HepG2 (cell line): Measurements from ENCODE around the gene RNASE1. TPM values are rescaled to one million over a fixed set of nuclear protein-coding genes. Genes with fewer than 3 reads are reported as not detected.

Experiments
- ATAC-seq: fragments of 200-7000 bp; cut with Tn5 transposase; 3 replicates; pipeline ENCODE4 v1.9.1; 2020; ENCODE audit warnings: mild to moderate bottlenecking, moderate library complexity
- BruUV-seq: library from RNA; stranded (reverse); fragments of 400-500 nt; replicated peaks from 2 replicates; lab custom pipeline; 2021; lab: Mats Ljungman, UMichigan
- CTCF ChIA-PET: fragments of 300-600 bp; formaldehyde crosslinking; extraction: SDS; loops from one replicate; lab custom pipeline; 2021; ENCODE audit warnings: low total read pairs, inconsistent platforms, low intra/inter-chr PET ratio; lab: Yijun Ruan, JAX
- POLR2A ChIA-PET: fragments of 350-600 bp; sonication (Branson Sonifier 250); formaldehyde crosslinking; loops from one replicate; lab custom pipeline; 2020; ENCODE audit warnings: antibody characterized with exemption, inconsistent platforms; lab: Yijun Ruan, JAX
- DNase-seq: peaks from one replicate; pipeline ENCODE4 v3.0.0-alpha.2; 2015; ENCODE audit warnings: low spot score
- FAIRE-seq: peaks from 3 replicates; lab custom pipeline; 2011; peaks lifted over from hg19 to GRCh38; lab: Jason Lieb, UNC
- H2AFZ ChIP-seq: one replicate; pipeline ENCODE4 v1.6.1; 2011; ENCODE audit warnings: low read length, inconsistent platforms
- H3K27ac ChIP-seq: fragments of 300-600 bp; 3 replicates; pipeline ENCODE4 v1.8.0; 2011; ENCODE audit warnings: mixed run types, mild to moderate bottlenecking, mixed read lengths, low read length, inconsistent platforms; ENCODE audit not compliant: insufficient read depth; ENCODE audit errors: extremely low read length
- H3K27me3 ChIP-seq, 2 experiments: fragments of 200-600 bp in 1 of 2; 2 replicates in 1 of 2; 3 replicates in 1 of 2; pipeline versions ENCODE4 v1.6.0 to v1.8.0; 2011; ENCODE audit warnings: low read length in 2 of 2, mild to moderate bottlenecking in 2 of 2, moderate library complexity in 2 of 2, inconsistent platforms in 1 of 2; ENCODE audit not compliant: insufficient read depth in 2 of 2, control insufficient read depth in 1 of 2
- H3K36me3 ChIP-seq, 2 experiments: fragments of 200-600 bp in 1 of 2; replicated peaks in 1 of 2; 2 replicates in 1 of 2; 3 replicates in 1 of 2; pipeline versions ENCODE4 v1.5.1 to v1.8.0; 2011; ENCODE audit warnings: low read length in 2 of 2, inconsistent platforms in 1 of 2; ENCODE audit not compliant: insufficient read depth in 2 of 2, control insufficient read depth in 1 of 2
- H3K4me1 ChIP-seq: 2 replicates; pipeline ENCODE4 v1.5.1; 2012; ENCODE audit warnings: low read length, inconsistent platforms; ENCODE audit not compliant: insufficient read depth
- H3K4me2 ChIP-seq: 2 replicates; pipeline ENCODE4 v1.6.0; 2011; ENCODE audit warnings: low read depth, low read length, inconsistent platforms
- H3K4me3 ChIP-seq, 3 experiments: fragments of 200-600 bp in 1 of 3; sonication (generic), shearing (Covaris generic) in 1 of 3; replicated peaks in 1 of 3; 2 replicates each; pipeline ENCODE4 v1.5.1; 2011 to 2016; ENCODE audit warnings: low read length in 3 of 3, inconsistent platforms in 2 of 3, low read depth in 2 of 3, mild to moderate bottlenecking in 2 of 3, control low read depth in 1 of 3, mixed read lengths in 1 of 3; ENCODE audit not compliant: insufficient read depth in 1 of 3
- H3K79me2 ChIP-seq: one replicate; pipeline ENCODE4 v1.6.1; 2011; ENCODE audit warnings: low read length, inconsistent platforms; ENCODE audit not compliant: insufficient read depth
- H3K9ac ChIP-seq: 2 replicates; pipeline ENCODE4 v1.6.0; 2011; ENCODE audit warnings: mild to moderate bottlenecking, low read depth, low read length, inconsistent platforms; ENCODE audit not compliant: insufficient read depth
- H3K9me3 ChIP-seq: 2 replicates; pipeline ENCODE4 v1.5.1; 2012; ENCODE audit warnings: mild to moderate bottlenecking, low read length
- H4K20me1 ChIP-seq: 2 replicates; pipeline ENCODE4 v1.6.0; 2011; ENCODE audit warnings: inconsistent platforms, mild to moderate bottlenecking, low read length, moderate library complexity; ENCODE audit not compliant: insufficient read depth
- CREM ChIP-seq, 2 experiments: sonication (generic) in 1 of 2; formaldehyde crosslinking in 1 of 2; IDR thresholded peaks; 2 replicates each; pipeline versions ENCODE4 v1.4.0 to v1.6.1; 2016 to 2020; ENCODE audit warnings: antibody characterized with exemption in 1 of 2, mild to moderate bottlenecking in 1 of 2, missing genetic modification reagents in 1 of 2
- GLI4 ChIP-seq: sonication (generic); formaldehyde crosslinking; IDR thresholded peaks from 2 replicates; pipeline ENCODE4 v1.5.1; 2020; ENCODE audit warnings: missing genetic modification reagents, mild to moderate bottlenecking, moderate library complexity, borderline replicate concordance
- JUNB ChIP-seq: sonication (generic); formaldehyde crosslinking; IDR thresholded peaks from 2 replicates; pipeline ENCODE4 v1.8.0; 2022; ENCODE audit warnings: missing genetic modification reagents, mild to moderate bottlenecking, borderline replicate concordance
- SCMH1 ChIP-seq: sonication (generic); formaldehyde crosslinking; IDR thresholded peaks from 2 replicates; pipeline ENCODE4 v1.9.0; 2021; ENCODE audit warnings: missing genetic modification reagents, mild to moderate bottlenecking, borderline replicate concordance
- SMC3 ChIP-seq: IDR thresholded peaks from 2 replicates; pipeline ENCODE4 v1.6.1; 2011; ENCODE audit warnings: low read length, improper control_type of control experiment
- ZNF136 ChIP-seq: sonication (generic); formaldehyde crosslinking; IDR thresholded peaks from 2 replicates; pipeline ENCODE4 v1.8.1; 2022; ENCODE audit warnings: low read depth, mild to moderate bottlenecking, moderate library complexity, missing genetic modification reagents
- ZNF343 ChIP-seq: sonication (generic); formaldehyde crosslinking; IDR thresholded peaks from 2 replicates; pipeline ENCODE4 v1.4.0; 2020; ENCODE audit warnings: mild to moderate bottlenecking, missing genetic modification reagents
- ZNF382 ChIP-seq: sonication (generic); formaldehyde crosslinking; IDR thresholded peaks from 2 replicates; pipeline ENCODE4 v1.5.0; 2020; ENCODE audit warnings: missing genetic modification reagents, mild to moderate bottlenecking, borderline replicate concordance
- ZNF607 ChIP-seq: sonication (generic); formaldehyde crosslinking; IDR thresholded peaks from 2 replicates; pipeline ENCODE4 v1.5.1; 2020; ENCODE audit warnings: missing genetic modification reagents, mild to moderate bottlenecking, borderline replicate concordance
- WGBS: methylation state at CpG from one replicate; pipeline ENCODE4 v1.1.6; 2017; ENCODE audit warnings: low lambda C conversion rate; 5-methylcytosine and 5-hydroxymethylcytosine counted together
- in situ Hi-C: cut with HindIII; loops from 2 replicates; pipeline ENCODE4 v1.10.0; 2017; ENCODE audit warnings: low pct_unique_long_range_greater_than_20kb; ENCODE audit not compliant: extremely low pct_ligation_motif_present
- intact Hi-C: fragments of 100-400 bp; cut with micrococcal nuclease; formaldehyde crosslinking; loops from one replicate; pipeline ENCODE4 v1.10.0; 2022; ENCODE audit not compliant: unreplicated experiment
- polyA plus RNA-seq, 8 experiments: library from polyadenylated mRNA; depleted of rRNA in 3 of 8; stranded (reverse) in 7 of 8; unstranded in 1 of 8; fragments of >200 nt; fragmentation: Illumina TruSeq in 4 of 8; extraction: Trizol in 4 of 8; gene quantifications; 2 replicates each; pipeline versions ENCODE4 v1.2.1 to v1.2.3, GENCODE V29; 2011 to 2016; ENCODE audit warnings: low read depth in 4 of 8, missing spikeins in 1 of 8, mixed read lengths in 1 of 8; ENCODE audit not compliant: insufficient read depth in 1 of 8
- total RNA-seq, 5 experiments: library from RNA; depleted of rRNA; stranded (reverse); fragments of >200 nt; fragmentation: Illumina TruSeq; extraction: Trizol; gene quantifications; 2 replicates each; pipeline ENCODE4 v1.2.3, GENCODE V29; 2016; ENCODE audit warnings: low read depth in 1 of 5
- TF ChIP-seq, protein P1 (sequence below): IDR thresholded peaks from 2 replicates; pipeline ENCODE4 v1.6.1; 2016; ENCODE audit warnings: control low read depth
- TF ChIP-seq, protein P2 (sequence below): sonication (generic); formaldehyde crosslinking; IDR thresholded peaks from 2 replicates; pipeline ENCODE4 v1.5.0; 2020; ENCODE audit warnings: missing genetic modification reagents, mild to moderate bottlenecking, borderline replicate concordance
- TF ChIP-seq, protein P3 (sequence below): sonication (generic); formaldehyde crosslinking; IDR thresholded peaks from 2 replicates; pipeline ENCODE4 v1.9.0; 2021; ENCODE audit warnings: missing genetic modification reagents, borderline replicate concordance

Gene RNASE1
- total and polyA plus RNA-seq, 2 of the 13 experiments (the other 11 are each of a cell fraction or from before 2014, with no cell fraction given): not detected

DNA sequence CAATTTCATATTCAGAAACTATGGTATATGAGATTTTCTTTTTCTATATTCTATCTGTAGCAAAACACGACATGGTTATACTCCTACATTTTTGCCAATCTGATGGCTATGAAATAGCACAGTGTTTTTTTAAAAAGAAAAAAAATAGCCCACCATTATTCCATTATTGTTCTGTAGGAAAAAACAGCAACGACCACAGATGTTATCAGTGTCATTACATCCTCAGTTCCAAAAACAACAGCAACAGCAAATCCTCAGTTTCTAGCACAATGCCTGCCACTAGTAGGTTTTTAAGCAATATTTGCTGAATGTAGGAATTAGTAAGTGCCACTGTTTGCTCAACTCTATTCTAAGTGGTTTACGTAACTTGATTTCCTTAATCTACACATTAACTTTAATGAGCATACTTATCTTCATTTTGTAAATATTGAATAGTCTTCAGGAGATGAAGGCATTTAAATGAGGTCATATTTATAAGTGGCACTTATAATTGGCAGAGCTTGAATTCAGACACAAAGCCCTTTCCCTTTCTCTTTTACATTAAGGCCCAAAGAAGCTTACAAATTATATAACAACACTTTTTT lies 13.3 kb downstream of the RNASE1 start:
- H3K9me3 ChIP-seq: no peaks in the 10 kb centered on the region
- no peak overlapping the region for H2AFZ ChIP-seq
- POLR2A ChIA-PET: no interaction called here
- intact Hi-C loops: no loop called here
- no peak overlapping the region for H3K4me2 ChIP-seq
- DNase-seq: no peak
- in situ Hi-C loops: no loop called here
- H4K20me1 ChIP-seq: no peaks in the 10 kb centered on the region
- BruUV-seq: no TSS peak
- H3K9ac ChIP-seq: no peak overlapping the region
- no peak for FAIRE-seq
- no peaks in the 10 kb centered on the region for H3K4me1 ChIP-seq
- ATAC-seq: no peak
- 16% methylated on average over 3 of the region's 3 CpGs for WGBS
- H3K27me3 ChIP-seq: no peaks in the 10 kb centered on the region
- no peaks in the 10 kb centered on the region for H3K36me3 ChIP-seq
- H3K79me2 ChIP-seq: no peaks in the 10 kb centered on the region
- CTCF ChIA-PET: no interaction called here
- H3K27ac ChIP-seq: no peak overlapping the region
- no peak overlapping the region for H3K4me3 ChIP-seq
- TF ChIP-seq, protein P1, sequence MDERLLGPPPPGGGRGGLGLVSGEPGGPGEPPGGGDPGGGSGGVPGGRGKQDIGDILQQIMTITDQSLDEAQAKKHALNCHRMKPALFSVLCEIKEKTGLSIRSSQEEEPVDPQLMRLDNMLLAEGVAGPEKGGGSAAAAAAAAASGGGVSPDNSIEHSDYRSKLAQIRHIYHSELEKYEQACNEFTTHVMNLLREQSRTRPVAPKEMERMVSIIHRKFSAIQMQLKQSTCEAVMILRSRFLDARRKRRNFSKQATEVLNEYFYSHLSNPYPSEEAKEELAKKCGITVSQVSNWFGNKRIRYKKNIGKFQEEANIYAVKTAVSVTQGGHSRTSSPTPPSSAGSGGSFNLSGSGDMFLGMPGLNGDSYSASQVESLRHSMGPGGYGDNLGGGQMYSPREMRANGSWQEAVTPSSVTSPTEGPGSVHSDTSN: no peak
- TF ChIP-seq, protein P2, sequence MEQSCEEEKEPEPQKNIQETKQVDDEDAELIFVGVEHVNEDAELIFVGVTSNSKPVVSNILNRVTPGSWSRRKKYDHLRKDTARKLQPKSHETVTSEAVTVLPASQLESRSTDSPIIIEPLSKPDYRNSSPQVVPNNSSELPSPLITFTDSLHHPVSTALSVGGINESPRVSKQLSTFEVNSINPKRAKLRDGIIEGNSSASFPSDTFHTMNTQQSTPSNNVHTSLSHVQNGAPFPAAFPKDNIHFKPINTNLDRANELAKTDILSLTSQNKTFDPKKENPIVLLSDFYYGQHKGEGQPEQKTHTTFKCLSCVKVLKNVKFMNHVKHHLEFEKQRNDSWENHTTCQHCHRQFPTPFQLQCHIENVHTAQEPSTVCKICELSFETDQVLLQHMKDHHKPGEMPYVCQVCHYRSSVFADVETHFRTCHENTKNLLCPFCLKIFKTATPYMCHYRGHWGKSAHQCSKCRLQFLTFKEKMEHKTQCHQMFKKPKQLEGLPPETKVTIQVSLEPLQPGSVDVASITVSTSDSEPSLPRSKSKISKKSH: no peak
- no peak for TF ChIP-seq JUNB (CRISPR knock-in tag)
- no peak for TF ChIP-seq SMC3
- no peak for TF ChIP-seq CREM (IDR thresholded peaks at IDR 0.05)
- no peak for TF ChIP-seq CREM (CRISPR knock-in tag; IDR thresholded peaks at IDR 0.05)

DNA sequence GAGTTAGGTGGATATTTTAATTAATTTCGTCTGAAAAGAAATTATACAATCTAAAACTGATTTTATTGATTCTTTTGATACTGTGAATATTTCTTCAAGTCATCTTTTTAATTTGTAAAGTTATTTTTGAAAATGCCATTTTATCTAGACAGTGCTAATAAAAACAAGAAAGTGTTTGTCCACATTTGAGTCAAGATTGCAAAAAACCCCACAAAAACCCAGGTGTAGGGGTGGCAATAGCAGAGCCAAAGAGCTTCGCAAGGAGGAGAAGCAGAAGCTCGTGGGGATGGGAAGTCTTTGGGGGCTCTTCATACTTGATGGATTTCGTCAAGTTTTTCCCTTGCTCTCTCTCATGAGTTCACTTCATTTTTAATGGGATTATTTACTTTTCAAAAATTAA lies 15.6 kb downstream of the RNASE1 start:
- no peaks in the 10 kb centered on the region for H4K20me1 ChIP-seq
- no peak for DNase-seq
- no peak overlapping the region for H2AFZ ChIP-seq
- intact Hi-C loops: no loop called here
- no peak for FAIRE-seq
- no peak for ATAC-seq
- H3K4me1 ChIP-seq: no peaks in the 10 kb centered on the region
- in situ Hi-C loops: no loop called here
- no peaks in the 10 kb centered on the region for H3K27me3 ChIP-seq
- ChIA-PET CTCF (no interaction called here), POLR2A (no interaction called here)
- WGBS: 32% methylated on average over 4 of the region's 4 CpGs
- no peak overlapping the region for H3K9ac ChIP-seq
- no peak for TF ChIP-seq ZNF136
- no peak for TF ChIP-seq ZNF607
- no peak for TF ChIP-seq ZNF382
- TF ChIP-seq, protein P3, sequence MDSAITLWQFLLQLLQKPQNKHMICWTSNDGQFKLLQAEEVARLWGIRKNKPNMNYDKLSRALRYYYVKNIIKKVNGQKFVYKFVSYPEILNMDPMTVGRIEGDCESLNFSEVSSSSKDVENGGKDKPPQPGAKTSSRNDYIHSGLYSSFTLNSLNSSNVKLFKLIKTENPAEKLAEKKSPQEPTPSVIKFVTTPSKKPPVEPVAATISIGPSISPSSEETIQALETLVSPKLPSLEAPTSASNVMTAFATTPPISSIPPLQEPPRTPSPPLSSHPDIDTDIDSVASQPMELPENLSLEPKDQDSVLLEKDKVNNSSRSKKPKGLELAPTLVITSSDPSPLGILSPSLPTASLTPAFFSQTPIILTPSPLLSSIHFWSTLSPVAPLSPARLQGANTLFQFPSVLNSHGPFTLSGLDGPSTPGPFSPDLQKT: no peak
- no peak for TF ChIP-seq GLI4 (CRISPR knock-in tag)
- TF ChIP-seq ZNF343 (CRISPR knock-in tag): no peak
- TF ChIP-seq SCMH1 (CRISPR knock-in tag): no peak
- H3K27ac ChIP-seq: no peak overlapping the region
- no peak overlapping the region for H3K4me2 ChIP-seq
- no peaks in the 10 kb centered on the region for H3K9me3 ChIP-seq
- H3K79me2 ChIP-seq: no peaks in the 10 kb centered on the region
- H3K4me3 ChIP-seq: no peak overlapping the region
- H3K36me3 ChIP-seq: no peaks in the 10 kb centered on the region
- no TSS peak for BruUV-seq
